Mammary epithelial cell (primary cell): ENCODE measurements around the gene DENND5A.

Source experiments
- CTCF ChIP-seq, 2 donors: IDR thresholded peaks in 1 of 2; conservative IDR thresholded peaks in 1 of 2; 2 replicates each; pipeline ENCODE4 v1.5.1; 2011 to 2012; ENCODE audit warnings: inconsistent platforms in 2 of 2, low read length in 2 of 2, mild to moderate bottlenecking in 2 of 2, control low read depth in 1 of 2, low read depth in 1 of 2; ENCODE audit not compliant: insufficient read depth in 1 of 2; ENCODE audit errors: extremely low read depth in 1 of 2
- EZH2 ChIP-seq: IDR thresholded peaks from 2 replicates; pipeline ENCODE4 v1.6.1; 2012; ENCODE audit warnings: low read length, inconsistent platforms, borderline replicate concordance

GRCh38 chr11:9096427-9096826 lies 168.7 kb downstream of the DENND5A start:
- no peak for TF ChIP-seq EZH2
- no peak for TF ChIP-seq CTCF (conservative IDR thresholded peaks at IDR 0.05 in 1 of 2, IDR thresholded peaks at IDR 0.05 in 1 of 2; ENCODE audit: extremely low read depth in 1 of 2, insufficient read depth in 1 of 2, low read depth in 1 of 2, low read length in 2 of 2)
